Stomach (tissue), 4 donors: ENCODE results near the gene LIPH.
A peak's percentile ranks its signal among the peaks of the same experiment; 100 is the strongest.

ENCODE experiments used
- CTCF ChIP-seq, 7 experiments: fragments of 450-650 bp in 4 of 7; fragments of 200-600 bp in 3 of 7; sonication (generic) in 3 of 7; IDR thresholded peaks; one replicate each; pipeline ENCODE4 v1.5.1; 2016 to 2019; ENCODE audit warnings: antibody characterized with exemption in 7 of 7, control low read depth in 2 of 7, mild to moderate bottlenecking in 1 of 7
- POLR2AphosphoS5 ChIP-seq, 3 donors: sonication (generic); formaldehyde crosslinking; IDR thresholded peaks; one replicate each; pipeline ENCODE4 v1.6.1; 2016; ENCODE audit warnings: antibody characterized with exemption in 3 of 3

DNA sequence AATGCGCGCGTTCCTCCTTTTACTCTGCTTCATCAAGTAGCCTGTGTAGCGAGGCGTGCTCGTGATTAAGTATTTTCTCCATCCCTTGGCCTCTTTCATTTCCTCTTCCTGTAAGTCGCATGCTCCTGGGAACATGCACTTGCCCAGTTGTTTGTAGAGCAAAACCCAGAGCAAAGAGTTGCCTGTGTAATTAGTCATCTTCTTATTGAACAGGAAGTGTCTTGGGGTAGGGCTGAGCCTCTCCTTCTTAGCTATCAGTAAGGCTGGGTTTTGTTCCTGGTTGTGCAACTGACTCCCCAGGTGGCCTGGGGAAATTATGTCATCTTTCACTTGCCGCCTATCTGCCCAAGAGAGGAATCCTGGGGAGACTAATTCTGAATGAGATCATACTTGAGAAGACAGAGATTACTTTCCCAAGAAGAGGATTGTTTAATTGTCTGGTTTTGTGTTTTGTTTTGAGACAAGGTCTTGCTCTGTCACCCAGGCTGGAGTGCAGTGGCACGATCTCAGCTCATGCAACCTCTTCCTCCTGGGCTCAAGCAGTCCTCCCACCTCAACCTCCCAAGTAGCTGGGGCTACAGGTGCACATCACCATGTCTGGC is 14.9 kb downstream of the LIPH start:
- TF ChIP-seq CTCF (IDR thresholded peaks at IDR 0.05), result peak in 1 of 7 experiments; percentile 18
- peak in 2 of 3 donors; percentile 76 to 95 for TF ChIP-seq POLR2AphosphoS5 (IDR thresholded peaks at IDR 0.05)
